Hippocampal formation (tissue), 2 donors: Measurements from ENCODE around the gene TMEM147.
A peak's percentile ranks its signal among the peaks of the same experiment; 100 is the strongest.

Experiments
- DNase-seq, 2 donors: peaks; one replicate each; lab custom pipeline; 2025; lab: John Stamatoyannopoulos, UW

Gene TMEM147, protein sequence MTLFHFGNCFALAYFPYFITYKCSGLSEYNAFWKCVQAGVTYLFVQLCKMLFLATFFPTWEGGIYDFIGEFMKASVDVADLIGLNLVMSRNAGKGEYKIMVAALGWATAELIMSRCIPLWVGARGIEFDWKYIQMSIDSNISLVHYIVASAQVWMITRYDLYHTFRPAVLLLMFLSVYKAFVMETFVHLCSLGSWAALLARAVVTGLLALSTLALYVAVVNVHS

GRCh38 chr19:35545001-35545854 lies at the start of gene TMEM147:
Gene TMEM147, plus strand, starts transcription at chr19:35545626. Its CDS starts 114 bp downstream, at chr19:35545740.
- peak; percentile 84 to 89 for DNase-seq

DNA sequence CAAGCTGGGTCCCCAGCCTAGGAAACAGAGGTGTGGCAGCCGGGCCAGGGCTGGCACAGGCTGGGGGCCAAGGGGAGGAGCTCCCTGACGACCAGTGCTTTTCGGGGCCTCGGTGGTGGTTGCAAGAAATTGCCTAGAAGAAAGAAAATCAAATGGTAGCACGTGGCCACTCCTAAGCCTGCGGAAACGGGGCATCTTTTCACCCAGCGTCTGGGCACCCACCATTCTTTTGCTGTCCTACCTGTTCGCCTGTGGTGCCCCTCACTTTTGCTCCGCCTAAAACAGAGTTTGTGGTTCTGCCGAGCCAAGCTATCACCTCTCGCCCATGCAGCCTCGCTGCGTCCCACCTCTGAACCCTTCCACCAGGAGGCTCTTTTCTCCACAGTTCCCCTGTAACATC lies 48.0 kb upstream of the TMEM147 start:
- DNase-seq: no peak

- no peak for DNase-seq
These were observed 47.2 kb upstream of the TMEM147 start for GRCh38 chr19:35498220-35498619.

DNA sequence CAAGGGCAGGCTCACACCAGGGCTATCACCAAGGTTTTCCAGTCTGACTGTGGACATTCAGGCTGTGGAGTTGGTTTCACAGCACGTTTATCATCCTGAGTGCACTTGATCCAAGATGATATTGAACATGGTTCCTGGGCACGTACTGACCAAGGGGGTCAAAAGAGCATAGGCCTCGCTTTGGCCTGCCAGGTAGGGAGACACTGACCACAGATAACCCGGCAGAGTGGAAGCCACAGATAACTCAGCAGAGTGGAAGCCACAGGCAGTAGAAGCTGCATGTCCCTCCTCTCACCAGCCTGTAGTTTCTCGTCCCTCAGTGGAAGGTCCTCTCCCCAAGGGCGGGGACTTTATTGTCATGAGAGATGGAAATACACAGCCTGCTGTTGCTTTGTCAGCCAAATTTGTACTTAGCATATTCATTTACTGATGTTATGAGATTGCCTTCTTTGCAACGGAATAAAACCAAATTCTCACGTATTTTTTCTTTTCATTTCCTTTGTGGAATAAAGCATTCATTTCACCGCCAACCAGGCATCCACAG lies 46.4 kb upstream of the TMEM147 start:
- DNase-seq: no peak

DNA sequence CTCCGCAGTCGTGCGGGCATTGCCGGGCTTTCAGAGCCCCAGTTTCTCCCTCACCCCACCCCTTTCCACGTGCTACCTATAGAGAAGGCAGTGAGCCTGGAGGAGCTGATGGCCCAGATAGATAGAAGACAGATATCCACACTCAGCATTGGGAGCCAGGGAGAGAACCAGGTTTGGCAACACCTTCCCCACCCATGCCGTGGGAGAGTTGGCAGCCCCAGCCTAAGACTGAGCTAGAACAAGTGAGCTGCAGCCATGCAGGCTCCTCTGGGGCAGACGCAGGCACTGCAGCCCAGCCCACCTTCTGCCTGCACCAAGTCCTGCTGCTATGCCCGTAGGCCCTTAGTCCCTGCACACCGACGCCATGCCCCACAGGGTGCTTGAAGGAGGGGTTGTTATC lies 44.8 kb upstream of the TMEM147 start:
- no peak for DNase-seq

DNA sequence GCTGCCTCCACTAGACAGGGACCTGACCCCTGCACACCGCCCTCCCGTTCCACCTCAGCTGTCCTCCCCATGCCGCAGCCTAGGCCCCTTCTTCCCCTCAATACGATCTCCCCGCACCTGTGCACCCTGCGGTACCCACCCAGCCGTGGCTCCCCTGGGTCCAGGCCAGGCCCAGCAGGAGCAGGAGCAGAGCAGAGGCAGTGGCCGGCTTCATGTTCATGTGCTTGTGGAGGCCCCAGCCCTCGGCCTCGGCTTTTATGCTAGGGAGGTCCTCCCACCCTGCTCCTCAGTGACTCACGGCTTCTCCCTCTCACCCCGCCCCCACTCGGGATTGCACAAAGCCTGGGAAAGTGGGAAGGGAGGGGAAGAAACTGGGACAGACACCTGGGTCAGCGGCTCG lies 43.7 kb upstream of the TMEM147 start:
- DNase-seq: no peak

- DNase-seq: no peak
These were observed 42.7 kb upstream of the TMEM147 start for GRCh38 chr19:35502751-35503150.

DNA sequence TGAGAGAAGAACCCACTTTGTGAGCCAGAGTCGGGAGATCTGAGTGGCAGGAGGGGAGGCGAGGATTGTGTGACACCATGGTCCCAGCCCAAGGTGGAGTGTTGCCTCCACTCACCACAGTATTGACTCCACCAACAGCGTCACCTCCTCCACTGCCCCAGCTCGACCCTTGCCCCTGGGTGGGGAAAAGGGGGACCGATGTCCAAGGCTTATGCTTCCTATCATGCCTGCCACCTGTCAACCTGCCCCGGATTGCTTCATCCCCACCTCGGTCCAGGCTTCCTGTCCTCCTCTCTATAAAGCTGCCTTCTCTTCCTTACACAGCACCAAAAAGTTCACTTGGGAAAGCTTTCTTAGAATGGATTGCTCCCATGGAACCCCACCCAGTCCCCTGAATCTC lies 39.4 kb upstream of the TMEM147 start:
- no peak for DNase-seq

- DNase-seq: no peak
These were observed 37.9 kb upstream of the TMEM147 start for GRCh38 chr19:35507561-35507960.

- no peak for DNase-seq
These were observed 37.3 kb upstream of the TMEM147 start for GRCh38 chr19:35508129-35508528.

DNA sequence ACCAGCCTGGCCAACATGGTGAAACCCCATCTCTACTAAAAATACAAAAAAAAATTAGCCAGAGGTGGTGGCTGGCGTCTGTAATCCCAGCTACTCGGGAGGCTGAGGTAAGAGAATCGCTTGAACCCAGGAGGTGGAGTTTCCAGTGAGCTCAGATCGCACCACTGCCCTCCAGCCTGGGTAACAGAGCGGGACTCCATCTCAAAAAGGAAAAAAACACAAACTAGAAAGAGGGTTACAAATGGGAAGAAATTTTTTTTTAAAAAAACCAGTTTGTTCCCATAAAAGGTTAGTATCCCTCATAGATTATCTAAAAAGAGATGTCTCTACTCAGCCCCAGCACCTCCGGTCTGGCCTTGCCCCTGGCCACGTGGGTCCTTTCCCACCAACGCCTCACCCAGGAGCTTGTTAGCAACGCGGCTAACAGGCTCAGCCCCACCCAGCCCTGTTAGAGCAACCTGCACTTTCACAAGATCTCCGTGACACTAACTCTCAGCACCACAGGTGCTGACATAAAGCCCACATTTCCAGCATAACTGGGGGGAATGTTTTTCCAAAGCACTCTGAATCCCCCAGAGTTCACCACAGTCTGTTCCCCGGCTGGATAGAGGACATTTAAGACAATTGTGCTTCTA lies 36.3 kb upstream of the TMEM147 start:
- no peak for DNase-seq

DNA sequence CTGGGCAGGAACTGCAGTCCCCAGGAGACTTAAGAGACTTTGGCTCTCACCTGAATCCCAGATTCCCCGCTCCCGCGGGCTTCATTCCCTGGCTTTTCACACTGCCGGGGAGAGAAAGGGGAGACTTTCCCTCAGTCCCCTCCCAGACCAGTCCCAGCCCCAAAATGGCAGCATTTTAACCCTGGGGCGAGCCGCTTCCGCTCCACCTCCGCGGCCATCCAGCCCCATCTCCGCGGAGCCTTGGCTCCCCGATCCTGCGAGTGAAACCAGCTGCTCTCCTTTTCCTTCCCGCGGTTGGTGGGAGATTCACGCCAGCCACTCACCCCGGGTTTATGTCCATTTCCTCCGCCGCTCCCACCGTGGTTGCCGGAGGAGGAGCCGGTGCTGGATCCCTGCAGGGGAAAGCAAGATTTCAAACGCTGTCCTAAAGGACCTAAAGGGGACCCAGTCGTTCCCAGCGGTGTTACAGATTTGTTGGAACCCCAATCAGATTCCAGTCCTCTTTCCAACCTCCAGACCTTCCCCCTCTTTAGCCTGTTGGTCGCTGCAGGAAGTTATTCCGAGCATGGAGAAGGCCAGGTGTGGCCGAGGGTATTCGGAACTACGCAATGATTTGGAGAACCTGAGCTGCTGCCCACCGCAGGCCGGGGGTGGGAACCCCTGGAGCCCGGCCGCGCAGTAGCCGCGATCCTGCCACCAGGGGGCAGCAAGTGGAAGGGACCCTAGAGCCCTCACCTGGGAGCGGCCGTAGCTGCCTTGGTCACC lies 35.4 kb upstream of the TMEM147 start:
- peak in 1 of 2 donors; percentile 35 for DNase-seq

DNA sequence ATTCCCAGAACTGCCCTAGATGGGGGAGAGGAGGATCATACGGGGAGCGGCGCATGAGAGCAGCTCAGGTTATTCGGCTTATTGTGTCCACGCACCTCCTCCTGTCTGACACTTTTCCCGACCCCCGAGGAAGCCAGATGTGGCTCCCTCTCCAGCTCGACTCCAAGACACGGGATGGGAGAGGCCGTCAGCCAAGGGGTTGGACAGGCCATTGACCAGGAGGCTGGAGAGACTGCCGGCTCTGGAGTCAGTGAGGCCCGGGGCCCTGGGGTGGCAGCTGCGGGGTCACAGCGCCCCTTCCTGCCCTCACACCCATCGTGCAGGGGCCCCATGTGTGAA lies 34.8 kb upstream of the TMEM147 start:
- DNase-seq: no peak

DNA sequence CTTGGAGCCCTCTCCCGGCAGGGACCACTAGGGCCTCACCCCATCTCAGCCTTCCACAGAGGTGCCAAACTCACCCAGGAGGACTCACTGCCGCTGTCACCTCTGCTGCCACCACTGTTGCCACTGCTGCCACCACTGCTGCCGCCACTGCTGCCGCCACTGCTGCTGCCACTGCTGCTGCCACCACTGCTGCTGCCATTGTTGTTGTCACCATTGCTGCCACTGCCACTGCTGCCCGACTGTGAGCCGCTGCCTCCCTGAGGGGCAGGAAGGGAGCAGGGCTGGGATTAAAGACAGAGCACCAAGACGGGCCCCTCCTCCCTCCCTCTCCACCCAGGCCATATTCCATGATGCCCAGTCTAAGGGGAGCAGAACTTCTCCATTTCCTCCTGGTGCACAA lies 34.1 kb upstream of the TMEM147 start:
- no peak for DNase-seq

GRCh38 chr19:35512831-35513627 lies 32.4 kb upstream of the TMEM147 start:
- no peak for DNase-seq

- no peak for DNase-seq
These were observed 31.7 kb upstream of the TMEM147 start, which contains the start of gene DMKN for GRCh38 chr19:35513628-35514281. Gene DMKN, minus strand, starts transcription at chr19:35513649. Its CDS starts 174 bp downstream, at chr19:35513475.

- DNase-seq: no peak
These were observed 31.1 kb upstream of the TMEM147 start for GRCh38 chr19:35514282-35514809.

DNA sequence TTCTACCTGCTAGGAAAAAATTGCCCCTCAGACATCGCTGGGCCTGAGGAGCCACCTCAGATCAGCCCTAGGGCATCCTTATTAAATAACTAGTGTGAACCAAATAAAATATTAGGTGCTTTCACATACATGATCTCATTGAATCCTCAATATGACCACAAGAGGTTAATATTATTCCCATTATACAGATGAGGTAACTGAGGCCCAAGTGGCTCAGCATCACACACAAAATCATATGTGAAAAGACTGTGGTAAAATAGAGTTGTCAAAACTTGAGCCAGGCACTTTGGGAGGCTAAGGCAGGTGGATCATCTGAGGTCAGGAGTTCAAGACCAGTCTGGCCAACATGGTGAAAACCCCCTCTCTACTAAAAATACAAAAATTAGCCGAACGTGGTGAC lies 29.1 kb upstream of the TMEM147 start:
- DNase-seq: no peak

DNA sequence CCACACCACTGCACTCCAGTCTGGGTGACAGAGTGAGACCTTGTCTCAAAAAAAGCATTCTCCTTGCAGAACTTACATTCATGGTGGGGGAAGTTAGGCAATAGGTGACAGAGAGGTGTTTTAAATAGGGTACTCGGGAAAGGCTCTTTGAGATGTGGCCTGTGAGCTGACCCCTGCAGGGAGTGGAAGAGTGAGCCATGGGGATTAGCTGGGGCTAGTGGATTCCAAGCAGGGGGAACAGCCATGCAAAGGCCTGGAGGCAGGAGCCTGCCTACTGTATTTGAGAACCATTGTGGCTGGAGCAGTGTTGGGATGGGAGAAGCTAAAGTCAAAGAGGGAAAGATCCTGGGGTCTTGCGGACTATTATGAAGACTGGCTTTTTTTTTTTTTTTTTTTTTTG lies 28.1 kb upstream of the TMEM147 start:
- DNase-seq: no peak

DNA sequence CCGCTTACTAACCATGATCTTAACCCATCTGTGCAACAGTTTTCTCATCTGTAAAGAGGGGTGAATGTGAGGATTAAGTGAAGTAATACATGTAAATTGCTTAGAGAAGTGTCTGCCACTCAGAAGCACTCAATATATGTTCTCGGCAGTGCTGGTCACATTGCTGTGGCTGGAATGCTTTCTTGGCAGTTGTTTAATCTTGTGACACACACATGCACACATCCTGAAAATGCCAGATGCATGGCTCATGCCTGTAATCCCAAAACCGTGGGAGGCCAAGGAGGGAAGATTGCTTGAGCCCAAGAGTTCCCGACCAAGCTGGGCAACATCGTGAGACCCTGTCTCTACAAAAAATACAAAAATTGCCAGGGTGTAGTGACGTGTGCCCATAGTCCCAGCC lies 27.1 kb upstream of the TMEM147 start:
- DNase-seq: no peak
